Measurements from ENCODE around the gene EDDM13.

Gene EDDM13

DNA sequence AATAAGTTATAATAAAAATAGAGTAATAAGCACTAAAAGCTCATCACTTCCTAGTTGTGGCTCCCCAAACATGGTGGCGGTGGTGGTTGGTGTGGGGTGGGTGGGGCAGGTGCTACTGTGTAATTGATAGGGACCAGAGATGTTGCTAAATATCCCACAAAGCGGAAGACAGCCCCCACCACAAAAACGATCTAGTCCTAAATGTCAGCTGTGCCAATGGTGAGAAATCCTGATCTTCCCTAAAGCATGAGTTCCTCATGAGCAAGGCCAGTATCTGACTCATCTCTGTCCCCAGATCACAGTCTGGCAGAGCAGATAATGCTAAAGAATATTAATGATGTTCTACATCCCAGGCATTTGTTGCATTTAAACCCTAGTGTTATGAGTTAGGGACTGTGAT is 1.9 kb upstream of the EDDM13 start:
- TF ChIP-seq, protein P1, sequence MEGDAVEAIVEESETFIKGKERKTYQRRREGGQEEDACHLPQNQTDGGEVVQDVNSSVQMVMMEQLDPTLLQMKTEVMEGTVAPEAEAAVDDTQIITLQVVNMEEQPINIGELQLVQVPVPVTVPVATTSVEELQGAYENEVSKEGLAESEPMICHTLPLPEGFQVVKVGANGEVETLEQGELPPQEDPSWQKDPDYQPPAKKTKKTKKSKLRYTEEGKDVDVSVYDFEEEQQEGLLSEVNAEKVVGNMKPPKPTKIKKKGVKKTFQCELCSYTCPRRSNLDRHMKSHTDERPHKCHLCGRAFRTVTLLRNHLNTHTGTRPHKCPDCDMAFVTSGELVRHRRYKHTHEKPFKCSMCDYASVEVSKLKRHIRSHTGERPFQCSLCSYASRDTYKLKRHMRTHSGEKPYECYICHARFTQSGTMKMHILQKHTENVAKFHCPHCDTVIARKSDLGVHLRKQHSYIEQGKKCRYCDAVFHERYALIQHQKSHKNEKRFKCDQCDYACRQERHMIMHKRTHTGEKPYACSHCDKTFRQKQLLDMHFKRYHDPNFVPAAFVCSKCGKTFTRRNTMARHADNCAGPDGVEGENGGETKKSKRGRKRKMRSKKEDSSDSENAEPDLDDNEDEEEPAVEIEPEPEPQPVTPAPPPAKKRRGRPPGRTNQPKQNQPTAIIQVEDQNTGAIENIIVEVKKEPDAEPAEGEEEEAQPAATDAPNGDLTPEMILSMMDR (IDR thresholded peaks at IDR 0.05; ENCODE audit: low read depth, low read length, missing control alignments) = no peak
- no peak for DNase-seq (ENCODE audit: extremely low read depth, low read depth)

GRCh38 chr19:56271151-56271550 is 1.4 kb upstream of the EDDM13 start:
- no peak for DNase-seq (ENCODE audit: extremely low read depth, low read depth)
- TF ChIP-seq, protein P1 (IDR thresholded peaks at IDR 0.05; ENCODE audit: low read depth, low read length, missing control alignments) = no peak
- no peak overlapping the region for H3K4me3 ChIP-seq (replicated peaks; ENCODE audit: low read depth, low read length)

More for the DNA sequence above, 1.9 kb upstream of the EDDM13 start:
- no peak overlapping the region for H3K4me3 ChIP-seq (replicated peaks; ENCODE audit: low read depth, low read length)

DNA sequence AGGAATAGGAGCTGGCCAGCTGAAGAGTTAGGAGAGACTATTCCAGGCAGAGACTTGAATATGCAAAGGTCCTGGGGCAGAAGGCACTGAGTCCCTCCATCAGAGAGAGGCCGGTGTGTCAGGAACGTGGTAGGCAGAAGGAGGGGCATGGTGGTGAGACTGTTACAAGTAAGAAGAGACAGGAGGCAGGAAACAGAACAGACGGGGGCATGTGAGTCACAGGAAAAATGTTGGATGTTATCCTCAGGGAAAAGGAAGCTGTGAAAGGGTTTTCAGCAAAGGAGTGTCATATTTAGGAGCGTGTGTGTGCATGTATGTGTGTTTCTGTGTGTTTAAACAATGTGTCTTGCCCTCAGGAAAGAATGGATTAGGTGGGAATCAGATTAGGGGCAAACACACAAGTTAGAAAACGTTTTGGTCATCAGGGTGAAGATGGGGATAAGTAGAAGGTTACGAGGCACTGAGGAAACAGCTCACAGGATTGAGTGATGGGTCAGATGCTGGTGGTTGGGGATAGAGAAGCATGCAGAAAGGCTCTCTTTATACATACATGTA is 1.1 kb downstream of the EDDM13 start:
- TF ChIP-seq, protein P1 (IDR thresholded peaks at IDR 0.05; ENCODE audit: low read depth, low read length, missing control alignments) = no peak
- DNase-seq (ENCODE audit: extremely low read depth, low read depth) = peak; percentile 14

GRCh38 chr19:56282809-56283208 is 10.3 kb downstream of the EDDM13 start:
- DNase-seq (ENCODE audit: extremely low read depth, low read depth) = no peak
- no peak overlapping the region for H3K4me3 ChIP-seq (replicated peaks; ENCODE audit: low read depth, low read length)
- TF ChIP-seq, protein P1 (IDR thresholded peaks at IDR 0.05; ENCODE audit: low read depth, low read length, missing control alignments) = no peak

More for the DNA sequence above, 1.1 kb downstream of the EDDM13 start:
- H3K4me3 ChIP-seq (replicated peaks; ENCODE audit: low read depth, low read length) = no peak overlapping the region

- no peak overlapping the region for H3K4me3 ChIP-seq (replicated peaks; ENCODE audit: low read depth, low read length)
- TF ChIP-seq, protein P1 (IDR thresholded peaks at IDR 0.05; ENCODE audit: low read depth, low read length, missing control alignments) = no peak
- DNase-seq (ENCODE audit: extremely low read depth, low read depth) = no peak
Observed at GRCh38 chr19:56284746-56285145, 12.2 kb downstream of the EDDM13 start.

DNA sequence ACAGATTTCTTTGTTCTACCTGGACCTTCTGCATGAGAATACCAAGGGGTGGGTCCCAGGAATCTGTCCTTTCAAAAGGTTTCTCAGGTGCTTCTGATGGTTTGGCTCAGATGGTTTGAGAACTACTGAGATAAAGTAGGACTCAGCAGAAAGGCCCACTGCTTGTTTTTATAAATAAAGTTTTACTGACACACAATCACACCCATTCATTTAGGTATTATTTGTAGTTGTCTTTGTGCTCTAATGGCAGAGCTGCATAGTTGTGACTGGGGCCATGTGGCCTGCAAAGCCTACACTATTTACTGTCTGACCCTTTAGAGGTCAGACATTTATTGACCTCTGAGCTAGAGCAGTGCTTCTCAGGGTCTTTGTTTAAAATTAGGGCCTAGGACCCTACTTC is 17.6 kb downstream of the EDDM13 start:
- H3K4me3 ChIP-seq (replicated peaks; ENCODE audit: low read depth, low read length) = no peak overlapping the region
- no peak for DNase-seq (ENCODE audit: extremely low read depth, low read depth)
- TF ChIP-seq, protein P1 (IDR thresholded peaks at IDR 0.05; ENCODE audit: low read depth, low read length, missing control alignments) = no peak

DNA sequence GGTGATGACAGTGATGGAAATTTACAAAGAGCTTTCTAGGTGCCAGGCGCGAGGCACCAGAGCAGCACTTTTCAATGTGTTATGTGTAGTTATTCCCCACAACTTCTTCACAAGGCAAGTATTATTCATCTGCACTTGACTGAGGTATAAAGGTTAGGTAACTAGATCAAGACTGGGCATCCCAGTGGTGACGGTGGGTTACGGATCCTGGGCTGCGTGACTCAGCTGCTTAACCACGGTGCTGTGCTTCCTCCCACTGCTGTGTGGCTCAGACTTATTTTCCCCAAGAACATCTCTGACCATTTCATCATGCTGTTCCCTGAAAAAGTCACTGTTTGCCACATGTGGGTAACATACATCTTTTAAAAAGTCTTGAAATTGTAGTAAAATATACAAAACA is 19.3 kb downstream of the EDDM13 start:
- TF ChIP-seq, protein P1 (IDR thresholded peaks at IDR 0.05; ENCODE audit: low read depth, low read length, missing control alignments) = no peak
- no peak for DNase-seq (ENCODE audit: extremely low read depth, low read depth)

More for the DNA sequence above, 19.3 kb downstream of the EDDM13 start:
- no peak overlapping the region for H3K4me3 ChIP-seq (replicated peaks; ENCODE audit: low read depth, low read length)

All from HFF-Myc (cell line).